ENCODE data around the gene KIR3DL1. TPM values are rescaled to one million over a fixed set of nuclear protein-coding genes. Genes with fewer than 3 reads are reported as not detected.

Gene KIR3DL1
- total RNA-seq, 1 experiment from 2014 or later: not detected

DNA sequence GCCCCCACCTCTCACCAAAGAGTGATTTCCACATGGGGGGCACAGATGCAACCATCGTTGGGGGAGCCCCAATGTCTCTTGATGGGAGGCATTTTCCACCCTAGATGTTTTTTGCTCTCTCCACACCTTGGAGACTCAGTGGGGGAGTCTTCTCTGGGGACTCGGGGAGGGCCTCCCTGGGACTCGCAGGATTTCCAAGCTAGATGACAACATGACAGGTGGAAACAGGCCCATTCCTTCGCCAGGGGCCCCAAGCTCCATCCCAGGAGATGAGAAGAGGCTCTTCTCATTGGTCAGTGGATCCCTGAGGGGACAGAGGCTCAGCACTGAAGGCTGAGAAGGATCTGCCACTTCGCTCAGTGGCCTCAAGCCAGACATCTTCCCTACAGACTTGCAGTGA lies 25.6 kb upstream of the KIR3DL1 start:
- TF ChIP-seq SIN3A (IDR thresholded peaks at IDR 0.05; ENCODE audit: borderline replicate concordance, insufficient read depth, low read depth, low read length) (no peak), TCF7L2 (IDR thresholded peaks at IDR 0.05; ENCODE audit: low read depth, low read length) (no peak), POLR2AphosphoS5 (IDR thresholded peaks at IDR 0.05; ENCODE audit: low read depth, low read length) (no peak)
- TF ChIP-seq, protein P1, sequence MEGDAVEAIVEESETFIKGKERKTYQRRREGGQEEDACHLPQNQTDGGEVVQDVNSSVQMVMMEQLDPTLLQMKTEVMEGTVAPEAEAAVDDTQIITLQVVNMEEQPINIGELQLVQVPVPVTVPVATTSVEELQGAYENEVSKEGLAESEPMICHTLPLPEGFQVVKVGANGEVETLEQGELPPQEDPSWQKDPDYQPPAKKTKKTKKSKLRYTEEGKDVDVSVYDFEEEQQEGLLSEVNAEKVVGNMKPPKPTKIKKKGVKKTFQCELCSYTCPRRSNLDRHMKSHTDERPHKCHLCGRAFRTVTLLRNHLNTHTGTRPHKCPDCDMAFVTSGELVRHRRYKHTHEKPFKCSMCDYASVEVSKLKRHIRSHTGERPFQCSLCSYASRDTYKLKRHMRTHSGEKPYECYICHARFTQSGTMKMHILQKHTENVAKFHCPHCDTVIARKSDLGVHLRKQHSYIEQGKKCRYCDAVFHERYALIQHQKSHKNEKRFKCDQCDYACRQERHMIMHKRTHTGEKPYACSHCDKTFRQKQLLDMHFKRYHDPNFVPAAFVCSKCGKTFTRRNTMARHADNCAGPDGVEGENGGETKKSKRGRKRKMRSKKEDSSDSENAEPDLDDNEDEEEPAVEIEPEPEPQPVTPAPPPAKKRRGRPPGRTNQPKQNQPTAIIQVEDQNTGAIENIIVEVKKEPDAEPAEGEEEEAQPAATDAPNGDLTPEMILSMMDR (IDR thresholded peaks at IDR 0.05): no peak
- TF ChIP-seq, protein P2, sequence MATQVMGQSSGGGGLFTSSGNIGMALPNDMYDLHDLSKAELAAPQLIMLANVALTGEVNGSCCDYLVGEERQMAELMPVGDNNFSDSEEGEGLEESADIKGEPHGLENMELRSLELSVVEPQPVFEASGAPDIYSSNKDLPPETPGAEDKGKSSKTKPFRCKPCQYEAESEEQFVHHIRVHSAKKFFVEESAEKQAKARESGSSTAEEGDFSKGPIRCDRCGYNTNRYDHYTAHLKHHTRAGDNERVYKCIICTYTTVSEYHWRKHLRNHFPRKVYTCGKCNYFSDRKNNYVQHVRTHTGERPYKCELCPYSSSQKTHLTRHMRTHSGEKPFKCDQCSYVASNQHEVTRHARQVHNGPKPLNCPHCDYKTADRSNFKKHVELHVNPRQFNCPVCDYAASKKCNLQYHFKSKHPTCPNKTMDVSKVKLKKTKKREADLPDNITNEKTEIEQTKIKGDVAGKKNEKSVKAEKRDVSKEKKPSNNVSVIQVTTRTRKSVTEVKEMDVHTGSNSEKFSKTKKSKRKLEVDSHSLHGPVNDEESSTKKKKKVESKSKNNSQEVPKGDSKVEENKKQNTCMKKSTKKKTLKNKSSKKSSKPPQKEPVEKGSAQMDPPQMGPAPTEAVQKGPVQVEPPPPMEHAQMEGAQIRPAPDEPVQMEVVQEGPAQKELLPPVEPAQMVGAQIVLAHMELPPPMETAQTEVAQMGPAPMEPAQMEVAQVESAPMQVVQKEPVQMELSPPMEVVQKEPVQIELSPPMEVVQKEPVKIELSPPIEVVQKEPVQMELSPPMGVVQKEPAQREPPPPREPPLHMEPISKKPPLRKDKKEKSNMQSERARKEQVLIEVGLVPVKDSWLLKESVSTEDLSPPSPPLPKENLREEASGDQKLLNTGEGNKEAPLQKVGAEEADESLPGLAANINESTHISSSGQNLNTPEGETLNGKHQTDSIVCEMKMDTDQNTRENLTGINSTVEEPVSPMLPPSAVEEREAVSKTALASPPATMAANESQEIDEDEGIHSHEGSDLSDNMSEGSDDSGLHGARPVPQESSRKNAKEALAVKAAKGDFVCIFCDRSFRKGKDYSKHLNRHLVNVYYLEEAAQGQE (IDR thresholded peaks at IDR 0.05; ENCODE audit: insufficient read depth in 1 of 2, low read depth in 2 of 2, low read length in 1 of 2): no peak
- Histone ChIP-seq H3K4me1 (ENCODE audit: control insufficient read depth, insufficient read depth, low read length) (no peaks in the 10 kb centered on the region), H3K9me3 (ENCODE audit: control insufficient read depth, insufficient read depth, low read depth, low read length) (no peaks in the 10 kb centered on the region), H3K36me3 (ENCODE audit: control insufficient read depth, insufficient read depth, low read length) (no peaks in the 10 kb centered on the region), H3K4me3 (ENCODE audit: low read depth in 2 of 2, low read length in 2 of 2) (no peak overlapping the region), H3K27me3 (ENCODE audit: control insufficient read depth, insufficient read depth, low read length) (peaks cover 31% of the 10 kb centered on the region), H3K27ac (ENCODE audit: low read length) (no peak overlapping the region)
- intact Hi-C loops (cut with micrococcal nuclease; ENCODE audit: unreplicated experiment) (no loop called here), in situ Hi-C loops (cut with HindIII; ENCODE audit: low pct_unique_long_range_greater_than_20kb, low sequenced_read_pairs) (no loop called here)
- DNase-seq (ENCODE audit: low read depth, low spot score): no peak
- no peak; the same call in 1 of the 2 replicates for ATAC-seq
- ChIA-PET CTCF (no interaction called here), POLR2A (no interaction called here)
- no TSS peak for BruUV-seq (replicated peaks)

DNA sequence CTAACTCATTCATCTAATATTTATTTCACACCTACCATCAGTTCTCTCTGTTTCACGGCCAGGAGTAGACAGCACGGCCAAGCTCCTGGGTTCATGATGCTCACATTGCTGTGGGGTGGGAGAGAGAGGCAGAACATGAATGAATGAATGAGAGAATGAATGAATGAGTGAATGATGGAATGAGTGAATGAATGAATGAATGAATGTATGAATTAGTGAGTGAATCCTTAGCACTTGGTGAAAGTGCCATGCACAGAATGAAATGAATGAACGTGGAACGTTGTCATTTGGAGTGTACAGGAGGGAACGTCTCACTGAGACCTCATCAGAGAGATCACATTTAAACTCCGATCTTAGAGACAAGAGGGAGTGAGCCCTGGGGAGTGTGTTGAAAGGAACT lies 24.8 kb upstream of the KIR3DL1 start:
- Histone ChIP-seq H3K4me1 (ENCODE audit: control insufficient read depth, insufficient read depth, low read length) (no peaks in the 10 kb centered on the region), H3K36me3 (ENCODE audit: control insufficient read depth, insufficient read depth, low read length) (no peaks in the 10 kb centered on the region), H3K4me3 (ENCODE audit: low read depth in 2 of 2, low read length in 2 of 2) (no peak overlapping the region), H3K9me3 (ENCODE audit: control insufficient read depth, insufficient read depth, low read depth, low read length) (no peaks in the 10 kb centered on the region), H3K27ac (ENCODE audit: low read length) (no peak overlapping the region), H3K27me3 (ENCODE audit: control insufficient read depth, insufficient read depth, low read length) (peaks cover 38% of the 10 kb centered on the region)
- DNase-seq (ENCODE audit: low read depth, low spot score) (no peak), ATAC-seq (no peak)
- ChIA-PET POLR2A (no interaction called here), CTCF (no interaction called here)
- BruUV-seq (replicated peaks): no TSS peak
- no peak for TF ChIP-seq TCF7L2 (IDR thresholded peaks at IDR 0.05; ENCODE audit: low read depth, low read length)
- TF ChIP-seq, protein P1 (IDR thresholded peaks at IDR 0.05): no peak
- TF ChIP-seq, protein P2 (IDR thresholded peaks at IDR 0.05; ENCODE audit: insufficient read depth in 1 of 2, low read depth in 2 of 2, low read length in 1 of 2): no peak
- no peak for TF ChIP-seq POLR2AphosphoS5 (IDR thresholded peaks at IDR 0.05; ENCODE audit: low read depth, low read length)
- no peak for TF ChIP-seq SIN3A (IDR thresholded peaks at IDR 0.05; ENCODE audit: borderline replicate concordance, insufficient read depth, low read depth, low read length)
- in situ Hi-C loops (cut with HindIII; ENCODE audit: low pct_unique_long_range_greater_than_20kb, low sequenced_read_pairs) (no loop called here), intact Hi-C loops (cut with micrococcal nuclease; ENCODE audit: unreplicated experiment) (no loop called here)
